ENCODE results near the gene MMP28. TPM values are rescaled to one million over a fixed set of nuclear protein-coding genes. Genes with fewer than 3 reads are reported as not detected.

MMP28 gene
- total RNA-seq, 1 experiment from 2014 or later = not detected

DNA sequence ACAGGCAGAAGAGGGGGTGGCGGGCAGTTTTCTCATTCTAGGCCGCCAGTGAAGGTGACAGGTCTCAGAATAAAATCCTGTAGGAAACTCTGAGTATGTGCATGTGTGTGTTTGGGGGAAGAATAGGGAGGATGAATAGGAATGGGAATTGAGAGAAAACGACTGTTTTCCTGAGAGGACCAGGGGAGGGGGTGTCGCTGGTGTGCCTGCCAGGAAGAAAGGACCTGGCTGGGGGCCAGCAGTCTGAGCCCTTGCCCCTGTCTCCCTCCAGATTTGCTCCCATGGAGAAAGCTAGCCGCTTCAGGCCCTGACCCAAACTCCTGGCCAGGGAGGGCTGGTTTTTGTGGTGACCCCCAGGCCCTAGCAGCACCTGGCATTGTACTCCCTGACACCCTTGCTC lies 20.4 kb downstream of the MMP28 start:
- WGBS (ENCODE audit: extremely low coverage, insufficient read length, low lambda C conversion rate) = no CpG with 5 or more reads among the region's 5 CpGs
- peaks cover 31 to 34% of the 10 kb centered on the region in 2 experiments for H3K4me1 Mint-ChIP-seq
- H3K9ac ChIP-seq (ENCODE audit: extremely low read depth, insufficient read length, low read length) = no peak overlapping the region
- H3K18ac ChIP-seq (ENCODE audit: insufficient read length, low read depth, low read length) = no peak overlapping the region
- no peak overlapping the region for H2BK12ac ChIP-seq (ENCODE audit: insufficient read length, low read depth, low read length)
- H2BK15ac ChIP-seq (ENCODE audit: low read depth, low read length) = no peak overlapping the region
- no peak overlapping the region for H2AFZ ChIP-seq (ENCODE audit: low read length)
- no peak overlapping the region for H2BK5ac ChIP-seq (ENCODE audit: insufficient read length, low read length)
- no peak overlapping the region for H3K27ac ChIP-seq (ENCODE audit: insufficient read length, low read depth, low read length)
- no peak overlapping the region for H2BK20ac ChIP-seq (ENCODE audit: low read depth, low read length, poor library complexity, severe bottlenecking)
- no peak overlapping the region for H4K8ac ChIP-seq (replicated peaks; ENCODE audit: insufficient read length, low read depth, low read length)
- H4K5ac ChIP-seq (ENCODE audit: insufficient read length, low read depth, low read length) = no peak overlapping the region
- H3K4me3 Mint-ChIP-seq = no peak overlapping the region
- H3K27ac Mint-ChIP-seq = no peak overlapping the region
- H3K23ac ChIP-seq (ENCODE audit: insufficient read length, low read depth, low read length) = no peak overlapping the region
- H3K79me1 ChIP-seq (ENCODE audit: insufficient read depth, low read depth, low read length, poor library complexity, severe bottlenecking) = no peaks in the 10 kb centered on the region
- no peaks in the 10 kb centered on the region for H3K23me2 ChIP-seq (ENCODE audit: insufficient read length, low read depth, low read length, poor library complexity, severe bottlenecking)
- H3K4me1 ChIP-seq (ENCODE audit: insufficient read depth, low read length) = peaks cover 6% of the 10 kb centered on the region; the same call in 1 of the 2 replicates
- no peaks in the 10 kb centered on the region for H3K79me2 ChIP-seq (ENCODE audit: insufficient read depth, low read length)
- H3K4me2 ChIP-seq (ENCODE audit: insufficient read depth, insufficient read length, low read length) = no peak overlapping the region
- H3T11ph ChIP-seq (ENCODE audit: low read length) = no peak overlapping the region
- no peaks in the 10 kb centered on the region for H3K9me3 Mint-ChIP-seq
- H3K14ac ChIP-seq (ENCODE audit: insufficient read depth, low read length) = no peak overlapping the region
- DNase-seq = no peak
- no peak overlapping the region for H4K91ac ChIP-seq (ENCODE audit: insufficient read length, low read depth, low read length)
- H3K27me3 Mint-ChIP-seq (ENCODE audit: low read depth) = peaks cover 4% of the 10 kb centered on the region
- H3K9me3 ChIP-seq (ENCODE audit: control insufficient read depth, low read depth, low read length) = no peaks in the 10 kb centered on the region
- no peak for TF ChIP-seq CTCF (conservative IDR thresholded peaks at IDR 0.05)
- H3K4ac ChIP-seq (ENCODE audit: low read depth, low read length) = no peak overlapping the region
- no peak overlapping the region for H2AK5ac ChIP-seq (ENCODE audit: insufficient read length, low read length)
- H3K56ac ChIP-seq (ENCODE audit: insufficient read length, low read depth, low read length) = no peak overlapping the region
- H4K20me1 ChIP-seq (ENCODE audit: control insufficient read depth, insufficient read depth, insufficient read length) = no peaks in the 10 kb centered on the region
- no peaks in the 10 kb centered on the region for H3K36me3 Mint-ChIP-seq (ENCODE audit: insufficient read depth in 1 of 3, low read depth in 3 of 3)
- no peak overlapping the region for H2BK120ac ChIP-seq (ENCODE audit: low read depth, low read length, poor library complexity, severe bottlenecking)
- H3K27me3 ChIP-seq (ENCODE audit: insufficient read depth, low read length) = no peaks in the 10 kb centered on the region

Data from H9 (cell line).